Testis (tissue), 3 donors: Measurements from ENCODE around the gene HIPK4. TPM values are rescaled to one million over a fixed set of nuclear protein-coding genes. Genes with fewer than 3 reads are reported as not detected.
"Not testable (repeated sequence)": the region's sequence is repeated elsewhere in the genome, so short reads cannot be mapped to it uniquely, and the experiment has no call there.

Source experiments
- DNase-seq: peaks from one replicate; pipeline ENCODE4 v3.0.0-alpha.2; 2019
- H3K27ac ChIP-seq, 2 donors: fragments of 200-600 bp; sonication (generic); one replicate each; pipeline ENCODE4 v1.5.1; 2019
- H3K27me3 ChIP-seq: fragments of 200-600 bp; sonication (generic); one replicate; pipeline ENCODE4 v1.5.1; 2019
- H3K36me3 ChIP-seq: fragments of 200-600 bp; sonication (generic); one replicate; pipeline ENCODE4 v1.5.1; 2017; ENCODE audit warnings: low read depth; ENCODE audit errors: missing control alignments
- H3K4me1 ChIP-seq: fragments of 200-600 bp; sonication (generic); one replicate; pipeline ENCODE4 v1.5.1; 2019
- H3K4me3 ChIP-seq, 2 donors: fragments of 200-600 bp; sonication (generic); one replicate each; pipeline ENCODE4 v1.5.1; 2017 to 2019
- H3K9me3 ChIP-seq: fragments of 200-600 bp; sonication (generic); one replicate; pipeline ENCODE4 v1.5.1; 2017
- CTCF ChIP-seq, 3 experiments: fragments of 450-650 bp in 2 of 3; fragments of 200-600 bp in 1 of 3; sonication (generic) in 1 of 3; IDR thresholded peaks; one replicate each; pipeline ENCODE4 v1.5.1; 2016 to 2019; ENCODE audit warnings: antibody characterized with exemption in 3 of 3, mild to moderate bottlenecking in 2 of 3, moderate library complexity in 1 of 3
- POLR2A ChIP-seq: fragments of 450-650 bp; IDR thresholded peaks from one replicate; pipeline ENCODE4 v1.6.1; 2017; ENCODE audit warnings: antibody characterized with exemption, mild to moderate bottlenecking, moderate library complexity
- WGBS, 2 donors: methylation state at CpG; one replicate each; pipeline ENCODE4 v1.1.5; 2018; 5-methylcytosine and 5-hydroxymethylcytosine counted together
- intact Hi-C: fragments of 100-400 bp; cut with DNase I; formaldehyde crosslinking; loops from one replicate; pipeline ENCODE4 v1.15.1; 2023; ENCODE audit warnings: low total_unique reads
- polyA plus RNA-seq: library from polyadenylated mRNA; stranded (reverse); fragments of 350-450 nt; fragmentation: Illumina TruSeq; extraction: RNeasy Lipid Tissue Mini Kit (QIAGEN cat#74804); gene quantifications from one replicate; pipeline ENCODE4 v1.2.3, GENCODE V29; 2014; ENCODE audit warnings: low read depth, low replicate concordance; ENCODE audit not compliant: insufficient read depth
- total RNA-seq, 2 donors: library from RNA; depleted of rRNA; stranded (reverse); fragments of >200 nt; gene quantifications; one replicate each; pipeline ENCODE4 v1.2.3, GENCODE V29; 2016

The HIPK4 gene
- total and polyA plus RNA-seq, 3 donors from 2014 or later = 13.7 to 32.8 (median 30.3) TPM

DNA sequence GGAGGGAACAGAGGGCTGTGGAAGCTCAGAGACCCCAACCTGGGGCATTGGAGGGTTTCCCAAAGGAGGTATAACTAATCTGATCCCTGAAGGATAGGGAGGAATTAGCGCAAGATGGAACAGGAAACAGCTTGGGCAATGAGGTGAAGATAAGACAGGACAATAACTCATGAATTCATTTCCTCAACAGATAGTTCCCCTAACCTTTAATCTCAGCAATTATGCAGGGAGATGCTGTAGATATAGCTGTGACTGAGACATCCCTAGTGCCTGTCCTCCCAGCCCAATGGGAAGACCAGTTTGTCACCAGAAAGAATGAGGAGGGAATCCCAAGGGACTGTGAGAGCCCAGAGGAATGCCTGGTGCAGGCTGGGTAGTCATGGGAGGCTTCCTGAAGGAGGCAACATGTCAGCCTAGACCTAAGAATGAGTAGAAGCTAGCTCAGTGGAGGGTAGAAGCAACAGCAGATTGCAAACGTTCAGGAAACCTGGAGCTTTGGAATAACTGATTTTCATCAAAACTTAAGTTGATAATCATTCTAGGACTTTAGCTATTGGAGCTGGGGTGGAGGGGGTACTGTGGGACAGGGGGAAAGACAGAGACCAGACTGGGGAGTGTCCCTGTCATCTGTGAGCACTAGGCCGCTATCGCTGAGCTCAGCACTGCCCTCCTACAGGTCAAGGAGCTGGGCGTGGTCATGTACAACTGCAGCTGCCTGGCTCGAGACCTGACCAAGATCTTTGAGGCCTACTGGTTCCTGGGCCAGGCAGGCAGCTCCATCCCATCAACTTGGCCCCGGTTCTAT lies 18.8 kb downstream of the HIPK4 start:
- Histone ChIP-seq H3K27me3 (no peaks in the 10 kb centered on the region), H3K36me3 (no peaks in the 10 kb centered on the region), H3K4me3 (no peak overlapping the region), H3K27ac (no peak overlapping the region), H3K9me3 (no peaks in the 10 kb centered on the region), H3K4me1 (no peaks in the 10 kb centered on the region)
- intact Hi-C loops = no loop called here
- DNase-seq = no peak
- WGBS, 2 donors = 84 to 96% methylated on average over 5 to 7 of the region's 7 CpGs
- no peak for TF ChIP-seq CTCF (IDR thresholded peaks at IDR 0.05)

DNA sequence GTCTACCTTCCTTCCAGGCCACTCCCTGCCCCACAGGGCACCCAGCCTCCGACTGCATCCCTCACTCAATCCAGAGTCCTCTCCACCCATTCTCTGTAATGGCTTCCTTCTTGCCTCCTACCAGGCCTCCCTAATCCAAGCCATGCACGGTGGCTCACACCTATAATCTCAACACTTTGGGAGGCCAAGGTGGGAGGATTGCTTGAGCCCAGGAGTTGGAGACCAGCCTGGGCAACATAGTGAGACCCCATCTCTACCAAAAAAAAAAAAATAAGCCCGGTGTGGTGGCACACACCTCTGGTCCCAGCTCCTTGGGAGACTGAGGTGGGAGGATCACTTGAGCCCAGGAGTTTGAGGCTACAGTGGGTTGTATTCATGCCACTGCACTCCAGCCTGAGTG lies 19.7 kb downstream of the HIPK4 start:
- H3K27ac ChIP-seq, DNase-seq, H3K9me3 ChIP-seq, H3K4me1 ChIP-seq, H3K36me3 ChIP-seq, H3K4me3 ChIP-seq, intact Hi-C loops, H3K27me3 ChIP-seq: not testable (repeated sequence)
- 82 to 93% methylated on average over 3 of the region's 3 CpGs for WGBS, 2 donors

GRCh38 chr19:40369797-40370196 lies 20.2 kb downstream of the HIPK4 start:
- intact Hi-C loops = no loop called here
- H3K4me1 ChIP-seq = peaks cover 3% of the 10 kb centered on the region
- 90 to 92% methylated on average over 4 to 12 of the region's 12 CpGs for WGBS, 2 donors
- TF ChIP-seq POLR2A = no peak
- TF ChIP-seq CTCF (IDR thresholded peaks at IDR 0.05) = no peak
- H3K4me3 ChIP-seq = no peak overlapping the region
- no peak overlapping the region for H3K27ac ChIP-seq
- H3K36me3 ChIP-seq = no peaks in the 10 kb centered on the region
- no peaks in the 10 kb centered on the region for H3K9me3 ChIP-seq
- DNase-seq = no peak
- H3K27me3 ChIP-seq = no peaks in the 10 kb centered on the region

GRCh38 chr19:40367577-40368434 lies 22.2 kb downstream of the HIPK4 start:
- DNase-seq = no peak
- Histone ChIP-seq H3K4me1 (peaks cover 3% of the 10 kb centered on the region), H3K27me3 (no peaks in the 10 kb centered on the region), H3K4me3 (no peak overlapping the region), H3K36me3 (no peaks in the 10 kb centered on the region), H3K9me3 (no peaks in the 10 kb centered on the region), H3K27ac (no peak overlapping the region)
- intact Hi-C loops = no loop called here
- WGBS, 2 donors = 85 to 86% methylated on average over 14 to 16 of the region's 16 CpGs
- TF ChIP-seq POLR2A = no peak
- no peak for TF ChIP-seq CTCF (IDR thresholded peaks at IDR 0.05)

GRCh38 chr19:40366697-40367561 lies 23.1 kb downstream of the HIPK4 start:
- Histone ChIP-seq H3K9me3 (no peaks in the 10 kb centered on the region), H3K36me3 (no peaks in the 10 kb centered on the region), H3K27me3 (no peaks in the 10 kb centered on the region), H3K4me3 (no peak overlapping the region), H3K27ac (no peak overlapping the region), H3K4me1 (peaks cover 3% of the 10 kb centered on the region)
- peak; percentile 26 for DNase-seq
- TF ChIP-seq POLR2A (no peak), CTCF (IDR thresholded peaks at IDR 0.05) (no peak)
- intact Hi-C loops = no loop called here
- 80 to 82% methylated on average over 21 to 27 of the region's 27 CpGs for WGBS, 2 donors
